Astrocyte (in vitro differentiated cells and primary cell): Measurements from ENCODE around the gene SAMSN1. TPM values are rescaled to one million over a fixed set of nuclear protein-coding genes. Genes with fewer than 3 reads are reported as not detected.

Experiments used
- DNase-seq: peaks from one replicate; pipeline ENCODE4 v3.0.0-alpha.2; 2010; ENCODE audit warnings: low read depth
- FAIRE-seq: peaks from 2 replicates; lab custom pipeline; 2011; peaks lifted over from hg19 to GRCh38; lab: Jason Lieb, UNC
- H2AFZ ChIP-seq: 2 replicates; pipeline ENCODE4 v1.6.0; 2012; ENCODE audit warnings: low read depth, low read length, inconsistent platforms
- H3K27ac ChIP-seq: 2 replicates; pipeline ENCODE4 v1.5.1; 2011; ENCODE audit warnings: low read depth, low read length, inconsistent platforms
- H3K27me3 ChIP-seq: 2 replicates; pipeline ENCODE4 v1.6.0; 2011; ENCODE audit warnings: low read length, inconsistent platforms; ENCODE audit not compliant: insufficient read depth
- H3K36me3 ChIP-seq: 2 replicates; pipeline ENCODE4 v1.5.1; 2011; ENCODE audit warnings: low read length, inconsistent platforms; ENCODE audit not compliant: insufficient read depth
- H3K4me1 ChIP-seq: 2 replicates; pipeline ENCODE4 v1.5.1; 2011; ENCODE audit warnings: low read length, inconsistent platforms; ENCODE audit not compliant: insufficient read depth
- H3K4me2 ChIP-seq: 2 replicates; pipeline ENCODE4 v1.6.0; 2012; ENCODE audit warnings: low read length, inconsistent platforms
- H3K4me3 ChIP-seq: 2 replicates; pipeline ENCODE4 v1.5.1; 2011; ENCODE audit warnings: low read depth, mild to moderate bottlenecking, low read length, inconsistent platforms; ENCODE audit not compliant: insufficient read depth
- H3K79me2 ChIP-seq: 2 replicates; pipeline ENCODE4 v1.6.0; 2012; ENCODE audit warnings: mild to moderate bottlenecking, low read length, inconsistent platforms; ENCODE audit not compliant: insufficient read depth
- H3K9ac ChIP-seq: 2 replicates; pipeline ENCODE4 v1.6.0; 2012; ENCODE audit warnings: mild to moderate bottlenecking, low read length, inconsistent platforms
- H3K9me3 ChIP-seq: 2 replicates; pipeline ENCODE4 v1.5.1; 2012; ENCODE audit warnings: low read depth, mild to moderate bottlenecking, low read length, inconsistent platforms; ENCODE audit not compliant: insufficient read depth
- H4K20me1 ChIP-seq: 2 replicates; pipeline ENCODE4 v1.6.0; 2012; ENCODE audit warnings: low read length, inconsistent platforms; ENCODE audit not compliant: insufficient read depth
- H3K27ac Mint-ChIP-seq: one replicate; pipeline ENCODE4 v1.8.0; 2021; ENCODE audit warnings: mild to moderate bottlenecking, mixed read lengths; ENCODE audit not compliant: unreplicated experiment
- H3K27me3 Mint-ChIP-seq: one replicate; pipeline ENCODE4 v1.8.0; 2021; ENCODE audit warnings: low read depth, mixed read lengths; ENCODE audit not compliant: unreplicated experiment
- H3K36me3 Mint-ChIP-seq: one replicate; pipeline ENCODE4 v1.8.0; 2021; ENCODE audit warnings: low read depth, mixed read lengths; ENCODE audit not compliant: unreplicated experiment
- H3K4me1 Mint-ChIP-seq: one replicate; pipeline ENCODE4 v1.8.0; 2021; ENCODE audit warnings: low read depth, mixed read lengths; ENCODE audit not compliant: unreplicated experiment
- H3K4me3 Mint-ChIP-seq: one replicate; pipeline ENCODE4 v1.8.0; 2021; ENCODE audit warnings: mild to moderate bottlenecking, moderate library complexity, mixed read lengths; ENCODE audit not compliant: unreplicated experiment
- H3K9me3 Mint-ChIP-seq: one replicate; pipeline ENCODE4 v1.8.0; 2021; ENCODE audit warnings: mild to moderate bottlenecking, mixed read lengths; ENCODE audit not compliant: unreplicated experiment
- CTCF ChIP-seq: IDR thresholded peaks from 2 replicates; pipeline ENCODE4 v1.5.1; 2011; ENCODE audit warnings: low read depth, mild to moderate bottlenecking, inconsistent platforms, low read length, moderate library complexity; ENCODE audit not compliant: insufficient read depth
- EZH2 ChIP-seq: IDR thresholded peaks from 2 replicates; pipeline ENCODE4 v1.6.1; 2012; ENCODE audit warnings: mild to moderate bottlenecking, low read length, inconsistent platforms; ENCODE audit not compliant: insufficient read depth
- total RNA-seq: library from RNA; stranded (reverse); gene quantifications from 2 replicates; pipeline ENCODE4 v1.2.1, GENCODE V29; 2021

Gene SAMSN1
- total RNA-seq, 1 donor from 2014 or later: 0.09 TPM

GRCh38 chr21:14557413-14557812 is 11.3 kb upstream of the SAMSN1 start:
- no peak for TF ChIP-seq CTCF
- no peak for TF ChIP-seq EZH2
- Histone ChIP-seq H3K27me3 (no peaks in the 10 kb centered on the region), H3K36me3 (no peaks in the 10 kb centered on the region), H3K9me3 (no peaks in the 10 kb centered on the region), H3K79me2 (no peaks in the 10 kb centered on the region), H3K9ac (no peak overlapping the region), H3K27ac (no peak overlapping the region), H3K4me1 (no peaks in the 10 kb centered on the region), H3K4me2 (no peak overlapping the region), H2AFZ (no peak overlapping the region), H3K4me3 (no peak overlapping the region), H4K20me1 (no peaks in the 10 kb centered on the region)
- DNase-seq (no peak), FAIRE-seq (no peak)
- H3K27me3 Mint-ChIP-seq: no peaks in the 10 kb centered on the region
- no peaks in the 10 kb centered on the region for H3K4me1 Mint-ChIP-seq
- no peak overlapping the region for H3K4me3 Mint-ChIP-seq
- no peaks in the 10 kb centered on the region for H3K36me3 Mint-ChIP-seq
- peaks cover 4% of the 10 kb centered on the region for H3K9me3 Mint-ChIP-seq
- no peak overlapping the region for H3K27ac Mint-ChIP-seq

- Histone ChIP-seq H3K4me1 (no peaks in the 10 kb centered on the region), H4K20me1 (no peaks in the 10 kb centered on the region), H3K27ac (no peak overlapping the region), H2AFZ (no peak overlapping the region), H3K9me3 (no peaks in the 10 kb centered on the region), H3K9ac (no peak overlapping the region), H3K79me2 (no peaks in the 10 kb centered on the region), H3K27me3 (no peaks in the 10 kb centered on the region), H3K36me3 (no peaks in the 10 kb centered on the region), H3K4me2 (no peak overlapping the region), H3K4me3 (no peak overlapping the region)
- TF ChIP-seq CTCF: no peak
- no peak for TF ChIP-seq EZH2
- Mint-ChIP-seq H3K9me3 (no peaks in the 10 kb centered on the region), H3K4me1 (no peaks in the 10 kb centered on the region), H3K36me3 (no peaks in the 10 kb centered on the region), H3K27ac (no peak overlapping the region), H3K27me3 (no peaks in the 10 kb centered on the region), H3K4me3 (no peak overlapping the region)
- FAIRE-seq: no peak
- no peak for DNase-seq
Observed at GRCh38 chr21:14554948-14555347, 8.8 kb upstream of the SAMSN1 start.

- no peaks in the 10 kb centered on the region for H3K9me3 Mint-ChIP-seq
- Histone ChIP-seq H3K27ac (no peak overlapping the region), H4K20me1 (no peaks in the 10 kb centered on the region), H2AFZ (no peak overlapping the region), H3K27me3 (no peaks in the 10 kb centered on the region), H3K36me3 (no peaks in the 10 kb centered on the region), H3K4me2 (no peak overlapping the region), H3K4me3 (no peak overlapping the region), H3K79me2 (no peaks in the 10 kb centered on the region), H3K9ac (no peak overlapping the region), H3K4me1 (no peaks in the 10 kb centered on the region), H3K9me3 (no peaks in the 10 kb centered on the region)
- DNase-seq (no peak), FAIRE-seq (no peak)
- H3K27ac Mint-ChIP-seq: no peak overlapping the region
- H3K36me3 Mint-ChIP-seq: no peaks in the 10 kb centered on the region
- H3K4me3 Mint-ChIP-seq: no peak overlapping the region
- TF ChIP-seq EZH2 (no peak), CTCF (no peak)
- H3K27me3 Mint-ChIP-seq: no peaks in the 10 kb centered on the region
- H3K4me1 Mint-ChIP-seq: no peaks in the 10 kb centered on the region
Observed at GRCh38 chr21:14553422-14553821, 7.3 kb upstream of the SAMSN1 start.
